BE2C (cell line): Measurements from ENCODE around the gene MEF2D.

Source experiments
- DNase-seq: peaks from one replicate; pipeline ENCODE4 v3.0.0-alpha.2; 2020
- H3K27me3 ChIP-seq: fragments of 250-450 bp; sonication (Bioruptor Pico); 2 replicates; pipeline ENCODE4 v1.5.1; 2020; ENCODE audit warnings: mild to moderate bottlenecking
- H3K36me3 ChIP-seq: fragments of 250-450 bp; sonication (Bioruptor Pico); 2 replicates; pipeline ENCODE4 v1.5.1; 2020; ENCODE audit warnings: mild to moderate bottlenecking
- H3K4me1 ChIP-seq: fragments of 250-450 bp; sonication (Bioruptor Pico); 2 replicates; pipeline ENCODE4 v1.5.1; 2020
- H3K4me3 ChIP-seq: 2 replicates; pipeline ENCODE4 v1.5.1; 2011; ENCODE audit warnings: low read depth, low read length
- H3K9me3 ChIP-seq: fragments of 250-450 bp; sonication (Bioruptor Pico); 2 replicates; pipeline ENCODE4 v1.5.1; 2020
- TF ChIP-seq, protein P1 (sequence below): IDR thresholded peaks from 2 replicates; pipeline ENCODE4 v1.5.1; 2012; ENCODE audit warnings: mild to moderate bottlenecking, low read depth, low read length

MEF2D gene

DNA sequence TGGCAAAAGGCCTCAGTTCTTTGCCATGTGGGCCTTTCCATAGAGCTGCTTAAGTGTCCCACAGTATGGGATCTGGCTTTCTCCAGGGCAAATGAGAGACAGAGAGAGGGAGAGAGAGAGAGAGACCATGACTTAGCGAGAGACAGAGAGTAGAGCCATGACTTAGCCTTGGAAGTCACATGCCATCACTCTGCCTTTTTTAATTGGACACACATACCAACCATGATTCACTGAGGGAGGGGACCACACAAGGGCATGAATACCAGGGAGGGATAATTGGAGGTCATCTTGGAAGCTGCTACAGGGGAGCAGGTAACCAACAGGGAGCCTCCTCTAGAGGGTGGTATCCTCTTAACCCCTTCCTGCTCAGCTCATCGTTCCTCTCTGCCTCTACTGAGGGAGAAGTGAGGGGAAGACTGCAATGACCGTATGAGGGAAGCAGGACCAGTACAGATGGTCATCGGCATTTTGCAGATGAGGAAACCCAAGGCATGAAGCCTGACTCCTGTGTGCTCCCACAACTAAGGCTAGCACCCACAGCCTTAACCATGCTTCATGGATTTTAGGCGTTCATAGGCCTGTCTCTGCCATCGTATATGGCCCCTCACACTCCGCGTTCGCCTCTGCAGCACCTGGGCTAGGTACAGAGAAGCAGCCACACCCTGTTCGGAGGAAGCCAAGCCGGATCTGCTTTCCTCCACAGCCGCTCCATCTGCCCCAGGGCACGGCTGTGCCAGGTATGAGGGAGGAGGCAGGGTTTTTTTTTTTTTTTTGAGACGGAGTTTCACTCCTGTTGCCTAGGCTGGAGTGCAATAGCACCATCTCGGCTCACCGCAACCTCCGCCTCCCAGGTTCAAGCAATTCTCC is 38.6 kb downstream of the MEF2D start:
- DNase-seq = no peak
- no peaks in the 10 kb centered on the region for H3K9me3 ChIP-seq
- no peaks in the 10 kb centered on the region for H3K36me3 ChIP-seq
- H3K27me3 ChIP-seq = no peaks in the 10 kb centered on the region
- H3K4me3 ChIP-seq = no peak overlapping the region
- no peaks in the 10 kb centered on the region for H3K4me1 ChIP-seq
- TF ChIP-seq, protein P1, sequence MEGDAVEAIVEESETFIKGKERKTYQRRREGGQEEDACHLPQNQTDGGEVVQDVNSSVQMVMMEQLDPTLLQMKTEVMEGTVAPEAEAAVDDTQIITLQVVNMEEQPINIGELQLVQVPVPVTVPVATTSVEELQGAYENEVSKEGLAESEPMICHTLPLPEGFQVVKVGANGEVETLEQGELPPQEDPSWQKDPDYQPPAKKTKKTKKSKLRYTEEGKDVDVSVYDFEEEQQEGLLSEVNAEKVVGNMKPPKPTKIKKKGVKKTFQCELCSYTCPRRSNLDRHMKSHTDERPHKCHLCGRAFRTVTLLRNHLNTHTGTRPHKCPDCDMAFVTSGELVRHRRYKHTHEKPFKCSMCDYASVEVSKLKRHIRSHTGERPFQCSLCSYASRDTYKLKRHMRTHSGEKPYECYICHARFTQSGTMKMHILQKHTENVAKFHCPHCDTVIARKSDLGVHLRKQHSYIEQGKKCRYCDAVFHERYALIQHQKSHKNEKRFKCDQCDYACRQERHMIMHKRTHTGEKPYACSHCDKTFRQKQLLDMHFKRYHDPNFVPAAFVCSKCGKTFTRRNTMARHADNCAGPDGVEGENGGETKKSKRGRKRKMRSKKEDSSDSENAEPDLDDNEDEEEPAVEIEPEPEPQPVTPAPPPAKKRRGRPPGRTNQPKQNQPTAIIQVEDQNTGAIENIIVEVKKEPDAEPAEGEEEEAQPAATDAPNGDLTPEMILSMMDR = no peak

DNA sequence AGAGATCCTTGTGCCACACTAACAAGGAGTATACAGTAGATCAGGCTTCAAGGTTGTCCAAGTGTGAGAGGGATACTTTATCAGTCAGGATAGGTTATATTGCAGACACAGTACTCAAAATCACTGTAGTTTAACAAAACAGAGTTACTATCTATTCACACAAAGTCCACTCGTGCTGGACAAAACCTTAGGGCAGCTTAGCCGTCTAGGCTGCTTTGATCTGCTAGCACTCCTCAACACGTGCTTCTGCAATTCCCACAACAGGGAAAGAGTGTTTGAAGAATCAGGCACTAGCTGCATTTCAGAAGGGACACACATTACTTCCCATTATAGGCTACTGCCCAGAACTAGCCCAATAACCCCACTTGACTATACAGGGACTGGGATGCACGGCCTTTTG is 39.5 kb downstream of the MEF2D start:
- Histone ChIP-seq H3K27me3 (no peaks in the 10 kb centered on the region), H3K4me1 (no peaks in the 10 kb centered on the region), H3K4me3 (no peak overlapping the region), H3K9me3 (no peaks in the 10 kb centered on the region), H3K36me3 (no peaks in the 10 kb centered on the region)
- DNase-seq = no peak
- TF ChIP-seq, protein P1 = no peak

DNA sequence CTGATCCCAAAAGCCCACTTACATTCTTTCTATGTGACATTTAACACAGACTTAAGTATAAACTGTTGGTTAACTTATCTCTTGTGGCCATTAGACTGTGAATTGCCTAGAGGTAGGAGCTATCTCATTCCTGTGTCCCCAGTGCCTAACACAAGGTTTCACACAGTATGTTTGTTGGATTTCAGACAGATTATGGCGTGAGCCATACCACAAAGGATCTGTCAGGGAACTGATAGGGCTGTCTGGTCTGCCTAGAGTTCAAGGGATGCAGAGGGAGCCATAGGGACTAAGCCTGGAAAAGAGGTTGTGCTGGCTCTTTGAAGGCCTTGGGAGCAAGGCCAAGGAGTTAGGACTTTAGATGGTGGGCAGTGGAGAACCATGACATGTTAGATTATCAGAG is 40.0 kb downstream of the MEF2D start:
- Histone ChIP-seq H3K27me3 (no peaks in the 10 kb centered on the region), H3K4me3 (no peak overlapping the region), H3K4me1 (no peaks in the 10 kb centered on the region), H3K36me3 (no peaks in the 10 kb centered on the region), H3K9me3 (no peaks in the 10 kb centered on the region)
- DNase-seq = no peak
- TF ChIP-seq, protein P1 = no peak

DNA sequence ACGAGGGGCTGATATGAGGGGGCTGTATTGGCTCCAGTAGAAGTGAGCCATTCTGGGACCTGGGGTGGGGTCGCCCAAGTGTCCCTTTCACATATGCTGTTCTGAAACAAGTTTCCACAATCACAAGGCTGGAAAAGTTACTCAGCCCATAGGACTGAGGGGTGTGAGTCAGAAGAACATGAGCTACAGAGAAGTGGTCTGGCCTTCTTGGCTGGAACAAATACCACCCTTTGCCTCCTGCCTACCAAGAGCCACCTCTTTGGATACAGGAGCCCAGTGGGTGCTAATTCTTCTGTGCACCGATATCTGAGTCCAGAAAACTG is 42.4 kb downstream of the MEF2D start:
- H3K27me3 ChIP-seq = no peaks in the 10 kb centered on the region
- no peaks in the 10 kb centered on the region for H3K4me1 ChIP-seq
- no peak overlapping the region for H3K4me3 ChIP-seq
- DNase-seq = no peak
- no peaks in the 10 kb centered on the region for H3K9me3 ChIP-seq
- H3K36me3 ChIP-seq = no peaks in the 10 kb centered on the region
- TF ChIP-seq, protein P1 = no peak

DNA sequence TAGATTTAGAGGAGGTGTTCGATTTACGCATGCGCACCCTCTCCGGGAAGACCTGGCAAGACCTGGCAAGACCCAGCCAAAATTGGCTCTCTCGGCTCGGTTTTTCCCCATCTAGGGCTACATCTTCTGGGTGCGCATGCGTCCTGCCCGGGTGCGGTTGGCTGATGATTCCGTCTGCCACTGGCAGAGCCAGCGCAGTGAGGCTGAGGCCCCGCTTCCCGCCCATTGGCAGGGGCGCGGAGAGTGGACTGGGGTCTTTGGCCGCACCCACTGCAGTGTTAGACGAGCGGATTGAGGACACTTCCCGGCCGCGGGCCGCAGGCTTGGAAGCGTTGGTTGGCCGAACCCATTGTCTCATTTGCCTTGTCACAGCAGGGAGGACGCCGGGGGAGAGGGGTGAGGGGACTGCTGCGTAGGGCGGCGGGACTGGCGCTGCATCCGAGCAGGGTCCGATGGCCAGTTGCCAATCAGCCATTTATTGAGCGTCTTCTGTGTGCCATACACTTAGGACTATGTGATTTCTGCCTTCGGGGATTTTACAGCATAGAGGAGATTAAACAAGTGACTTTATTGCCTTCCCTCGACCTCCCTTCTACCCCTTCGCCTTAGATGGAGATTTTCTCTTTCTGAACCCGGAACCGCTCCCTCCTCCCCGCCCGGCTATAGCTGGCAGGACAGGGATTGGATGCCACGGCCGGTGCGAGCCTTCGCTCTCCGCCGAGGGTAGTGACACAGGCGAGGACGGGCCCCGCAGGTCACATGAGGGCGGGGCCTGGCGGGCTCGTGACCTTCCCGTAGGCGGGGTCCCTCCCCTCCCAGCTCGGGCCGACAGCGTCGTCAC is 43.7 kb downstream of the MEF2D start:
- no peaks in the 10 kb centered on the region for H3K9me3 ChIP-seq
- H3K4me1 ChIP-seq = no peaks in the 10 kb centered on the region
- H3K27me3 ChIP-seq = no peaks in the 10 kb centered on the region
- H3K4me3 ChIP-seq = peak overlapping the region; percentile 69
- TF ChIP-seq, protein P1 = no peak
- no peaks in the 10 kb centered on the region for H3K36me3 ChIP-seq
- DNase-seq = peak; percentile 98

DNA sequence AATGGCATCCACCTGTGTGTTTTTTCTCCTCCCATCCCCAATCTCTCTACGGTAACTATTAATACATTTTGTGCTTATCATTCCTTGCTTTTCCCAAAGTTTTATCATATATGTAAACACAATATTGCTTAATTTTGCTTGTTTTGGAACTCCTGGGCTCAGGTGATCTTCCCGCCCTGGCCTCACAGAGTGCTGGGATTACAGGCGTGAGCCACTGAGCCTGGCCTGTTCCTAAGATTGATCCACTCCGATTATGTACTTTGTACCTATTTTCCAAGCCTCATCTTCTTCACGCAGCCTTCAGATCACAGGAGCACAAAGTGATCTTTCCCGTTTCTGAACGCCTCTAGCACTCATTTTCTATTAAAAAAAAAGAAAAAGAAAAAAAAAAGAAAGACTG is 45.2 kb downstream of the MEF2D start:
- H3K9me3 ChIP-seq = no peaks in the 10 kb centered on the region
- no peaks in the 10 kb centered on the region for H3K27me3 ChIP-seq
- H3K4me1 ChIP-seq = no peaks in the 10 kb centered on the region
- TF ChIP-seq, protein P1 = no peak
- no peak for DNase-seq
- H3K4me3 ChIP-seq = no peak overlapping the region
- no peaks in the 10 kb centered on the region for H3K36me3 ChIP-seq
